Astrocyte (in vitro differentiated cells and primary cell): ENCODE measurements around the gene COL6A1. TPM values are rescaled to one million over a fixed set of nuclear protein-coding genes. Genes with fewer than 3 reads are reported as not detected.

Experiments used
- DNase-seq: peaks from one replicate; pipeline ENCODE4 v3.0.0-alpha.2; 2010; ENCODE audit warnings: low read depth
- FAIRE-seq: peaks from 2 replicates; lab custom pipeline; 2011; peaks lifted over from hg19 to GRCh38; lab: Jason Lieb, UNC
- H2AFZ ChIP-seq: 2 replicates; pipeline ENCODE4 v1.6.0; 2012; ENCODE audit warnings: low read depth, low read length, inconsistent platforms
- H3K27ac ChIP-seq: 2 replicates; pipeline ENCODE4 v1.5.1; 2011; ENCODE audit warnings: low read depth, low read length, inconsistent platforms
- H3K27me3 ChIP-seq: 2 replicates; pipeline ENCODE4 v1.6.0; 2011; ENCODE audit warnings: low read length, inconsistent platforms; ENCODE audit not compliant: insufficient read depth
- H3K36me3 ChIP-seq: 2 replicates; pipeline ENCODE4 v1.5.1; 2011; ENCODE audit warnings: low read length, inconsistent platforms; ENCODE audit not compliant: insufficient read depth
- H3K4me1 ChIP-seq: 2 replicates; pipeline ENCODE4 v1.5.1; 2011; ENCODE audit warnings: low read length, inconsistent platforms; ENCODE audit not compliant: insufficient read depth
- H3K4me2 ChIP-seq: 2 replicates; pipeline ENCODE4 v1.6.0; 2012; ENCODE audit warnings: low read length, inconsistent platforms
- H3K4me3 ChIP-seq: 2 replicates; pipeline ENCODE4 v1.5.1; 2011; ENCODE audit warnings: low read depth, mild to moderate bottlenecking, low read length, inconsistent platforms; ENCODE audit not compliant: insufficient read depth
- H3K79me2 ChIP-seq: 2 replicates; pipeline ENCODE4 v1.6.0; 2012; ENCODE audit warnings: mild to moderate bottlenecking, low read length, inconsistent platforms; ENCODE audit not compliant: insufficient read depth
- H3K9ac ChIP-seq: 2 replicates; pipeline ENCODE4 v1.6.0; 2012; ENCODE audit warnings: mild to moderate bottlenecking, low read length, inconsistent platforms
- H3K9me3 ChIP-seq: 2 replicates; pipeline ENCODE4 v1.5.1; 2012; ENCODE audit warnings: low read depth, mild to moderate bottlenecking, low read length, inconsistent platforms; ENCODE audit not compliant: insufficient read depth
- H4K20me1 ChIP-seq: 2 replicates; pipeline ENCODE4 v1.6.0; 2012; ENCODE audit warnings: low read length, inconsistent platforms; ENCODE audit not compliant: insufficient read depth
- H3K27ac Mint-ChIP-seq: one replicate; pipeline ENCODE4 v1.8.0; 2021; ENCODE audit warnings: mild to moderate bottlenecking, mixed read lengths; ENCODE audit not compliant: unreplicated experiment
- H3K27me3 Mint-ChIP-seq: one replicate; pipeline ENCODE4 v1.8.0; 2021; ENCODE audit warnings: low read depth, mixed read lengths; ENCODE audit not compliant: unreplicated experiment
- H3K36me3 Mint-ChIP-seq: one replicate; pipeline ENCODE4 v1.8.0; 2021; ENCODE audit warnings: low read depth, mixed read lengths; ENCODE audit not compliant: unreplicated experiment
- H3K4me1 Mint-ChIP-seq: one replicate; pipeline ENCODE4 v1.8.0; 2021; ENCODE audit warnings: low read depth, mixed read lengths; ENCODE audit not compliant: unreplicated experiment
- H3K4me3 Mint-ChIP-seq: one replicate; pipeline ENCODE4 v1.8.0; 2021; ENCODE audit warnings: mild to moderate bottlenecking, moderate library complexity, mixed read lengths; ENCODE audit not compliant: unreplicated experiment
- H3K9me3 Mint-ChIP-seq: one replicate; pipeline ENCODE4 v1.8.0; 2021; ENCODE audit warnings: mild to moderate bottlenecking, mixed read lengths; ENCODE audit not compliant: unreplicated experiment
- CTCF ChIP-seq: IDR thresholded peaks from 2 replicates; pipeline ENCODE4 v1.5.1; 2011; ENCODE audit warnings: low read depth, mild to moderate bottlenecking, inconsistent platforms, low read length, moderate library complexity; ENCODE audit not compliant: insufficient read depth
- EZH2 ChIP-seq: IDR thresholded peaks from 2 replicates; pipeline ENCODE4 v1.6.1; 2012; ENCODE audit warnings: mild to moderate bottlenecking, low read length, inconsistent platforms; ENCODE audit not compliant: insufficient read depth
- total RNA-seq: library from RNA; stranded (reverse); gene quantifications from 2 replicates; pipeline ENCODE4 v1.2.1, GENCODE V29; 2021

COL6A1 gene
- total RNA-seq, 1 donor from 2014 or later: 131 TPM

- Histone ChIP-seq H3K4me2 (no peak overlapping the region), H3K4me1 (no peaks in the 10 kb centered on the region), H3K27ac (no peak overlapping the region), H2AFZ (no peak overlapping the region), H3K79me2 (no peaks in the 10 kb centered on the region), H3K36me3 (no peaks in the 10 kb centered on the region), H3K4me3 (no peak overlapping the region), H4K20me1 (no peaks in the 10 kb centered on the region), H3K9ac (no peak overlapping the region), H3K27me3 (no peaks in the 10 kb centered on the region), H3K9me3 (no peaks in the 10 kb centered on the region)
- H3K36me3 Mint-ChIP-seq: no peaks in the 10 kb centered on the region
- no peak overlapping the region for H3K4me3 Mint-ChIP-seq
- peaks cover 24% of the 10 kb centered on the region for H3K27me3 Mint-ChIP-seq
- TF ChIP-seq CTCF (no peak), EZH2 (no peak)
- peaks cover 1% of the 10 kb centered on the region for H3K4me1 Mint-ChIP-seq
- H3K9me3 Mint-ChIP-seq: no peaks in the 10 kb centered on the region
- no peak overlapping the region for H3K27ac Mint-ChIP-seq
- no peak for FAIRE-seq
- DNase-seq: no peak
Observed at GRCh38 chr21:46017148-46017547, 35.6 kb downstream of the COL6A1 start.

GRCh38 chr21:46017695-46018094, 36.1 kb downstream of the COL6A1 start:
- H3K4me1 ChIP-seq: no peaks in the 10 kb centered on the region
- H4K20me1 ChIP-seq: no peaks in the 10 kb centered on the region
- DNase-seq (no peak), FAIRE-seq (no peak)
- H2AFZ ChIP-seq: no peak overlapping the region
- H3K79me2 ChIP-seq: no peaks in the 10 kb centered on the region
- peaks cover 23% of the 10 kb centered on the region for H3K27me3 Mint-ChIP-seq
- H3K9ac ChIP-seq: no peak overlapping the region
- no peak overlapping the region for H3K4me2 ChIP-seq
- no peaks in the 10 kb centered on the region for H3K9me3 ChIP-seq
- H3K36me3 Mint-ChIP-seq: no peaks in the 10 kb centered on the region
- no peak overlapping the region for H3K4me3 Mint-ChIP-seq
- H3K4me3 ChIP-seq: no peak overlapping the region
- no peaks in the 10 kb centered on the region for H3K9me3 Mint-ChIP-seq
- no peak overlapping the region for H3K27ac ChIP-seq
- H3K4me1 Mint-ChIP-seq: peaks cover 1% of the 10 kb centered on the region
- H3K27ac Mint-ChIP-seq: no peak overlapping the region
- H3K36me3 ChIP-seq: no peaks in the 10 kb centered on the region
- TF ChIP-seq CTCF: no peak
- no peak for TF ChIP-seq EZH2
- no peaks in the 10 kb centered on the region for H3K27me3 ChIP-seq

- H3K36me3 Mint-ChIP-seq: no peaks in the 10 kb centered on the region
- no peaks in the 10 kb centered on the region for H3K4me1 ChIP-seq
- no peak overlapping the region for H3K4me3 ChIP-seq
- no peaks in the 10 kb centered on the region for H3K36me3 ChIP-seq
- H3K4me1 Mint-ChIP-seq: peaks cover 4% of the 10 kb centered on the region
- no peak overlapping the region for H3K9ac ChIP-seq
- H3K4me3 Mint-ChIP-seq: no peak overlapping the region
- no peaks in the 10 kb centered on the region for H3K79me2 ChIP-seq
- H3K27me3 ChIP-seq: no peaks in the 10 kb centered on the region
- no peak overlapping the region for H3K27ac ChIP-seq
- no peak overlapping the region for H3K4me2 ChIP-seq
- no peaks in the 10 kb centered on the region for H3K9me3 ChIP-seq
- FAIRE-seq: no peak
- H4K20me1 ChIP-seq: no peaks in the 10 kb centered on the region
- no peak overlapping the region for H3K27ac Mint-ChIP-seq
- H3K27me3 Mint-ChIP-seq: peaks cover 23% of the 10 kb centered on the region
- H2AFZ ChIP-seq: no peak overlapping the region
- DNase-seq: no peak
- no peak for TF ChIP-seq EZH2
- no peak for TF ChIP-seq CTCF
- H3K9me3 Mint-ChIP-seq: no peaks in the 10 kb centered on the region
Observed at GRCh38 chr21:46018615-46019014, 37.0 kb downstream of the COL6A1 start.
